Measurements from ENCODE around the gene PTAFR.
"Not testable (repeated sequence)": the region's sequence is repeated elsewhere in the genome, so short reads cannot be mapped to it uniquely, and the experiment has no call there.

Gene PTAFR

GRCh38 chr1:28143496-28144202, 32.8 kb downstream of the PTAFR start:
- DNase-seq, result no peak

GRCh38 chr1:28141685-28142084, 34.8 kb downstream of the PTAFR start:
- DNase-seq, result no peak

GRCh38 chr1:28139866-28140265, 36.6 kb downstream of the PTAFR start:
- DNase-seq, result not testable (repeated sequence)

- DNase-seq, result no peak
Measured at GRCh38 chr1:28139025-28139712, 37.3 kb downstream of the PTAFR start.

DNA sequence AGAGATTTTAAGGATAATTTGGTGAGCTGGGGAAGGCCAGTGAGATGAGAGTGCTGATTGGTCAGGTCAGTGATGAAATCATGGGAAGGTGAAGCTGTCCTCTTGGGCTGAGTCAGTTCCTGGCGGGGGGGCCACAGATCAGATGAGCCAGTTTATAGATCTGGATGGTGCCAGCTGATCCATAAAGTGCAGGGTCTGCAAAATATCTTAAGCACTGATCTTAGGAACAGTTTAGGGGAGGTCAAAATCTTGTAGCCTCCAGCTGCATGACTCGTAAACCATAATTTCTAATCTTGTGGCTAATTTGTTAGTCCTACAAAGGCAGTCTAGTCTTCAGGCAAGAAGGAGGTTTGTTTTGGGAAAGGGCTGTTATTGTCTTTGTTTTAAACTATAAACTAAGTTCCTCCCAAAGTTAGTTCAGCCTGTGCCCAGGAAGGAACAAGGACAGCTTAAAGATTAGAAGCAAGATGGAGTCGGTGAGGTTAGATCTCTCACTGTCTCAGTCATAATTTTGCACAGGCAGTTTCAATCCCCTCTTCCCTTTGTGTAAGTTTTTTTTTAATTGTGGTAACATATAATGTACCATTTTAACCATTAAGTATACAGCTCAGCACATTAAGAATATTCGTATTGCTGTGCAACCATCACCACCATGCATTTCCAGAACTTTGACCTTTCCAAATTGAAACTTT, 39.4 kb downstream of the PTAFR start:
- no peak for DNase-seq

- DNase-seq, result no peak
Measured at GRCh38 chr1:28136169-28136921, 40.1 kb downstream of the PTAFR start.

DNA sequence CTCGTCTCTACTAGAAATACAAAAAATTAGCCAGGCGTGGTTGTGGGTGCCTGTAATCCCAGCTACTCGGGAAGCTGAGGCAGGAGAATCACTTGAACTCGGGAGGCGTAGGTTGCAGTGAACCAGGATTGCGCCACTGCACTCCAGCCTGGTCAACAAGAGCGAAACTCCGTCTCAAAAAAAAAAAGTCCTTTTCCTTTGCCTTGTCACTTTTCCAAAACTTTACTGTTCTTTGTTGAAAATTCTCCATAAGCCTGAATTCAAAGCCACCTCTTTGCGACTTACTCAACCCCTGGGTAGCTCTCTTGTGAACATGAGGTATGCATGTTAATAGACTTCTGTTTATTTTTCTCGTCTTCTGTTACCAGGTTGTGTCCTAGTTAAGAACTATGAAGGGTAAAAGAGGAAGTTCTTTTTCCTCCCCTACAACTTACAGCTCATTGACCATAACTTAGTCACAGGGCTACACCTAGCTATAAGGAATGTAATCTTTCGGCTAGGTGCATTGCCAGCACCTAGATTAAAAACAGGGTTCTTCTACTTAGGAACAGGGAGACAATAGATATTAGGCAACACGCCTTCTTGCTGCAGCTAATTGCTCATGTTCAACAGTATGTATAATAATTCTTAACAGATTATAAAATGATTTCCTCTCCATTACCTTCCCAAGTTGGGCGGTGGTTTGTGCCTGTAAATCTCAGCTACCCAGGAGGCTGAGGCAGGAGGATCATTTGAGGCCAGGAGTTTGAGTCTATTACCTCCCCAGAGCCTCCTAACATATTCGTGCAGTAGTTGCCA, 40.9 kb downstream of the PTAFR start:
- DNase-seq, result no peak

DNA sequence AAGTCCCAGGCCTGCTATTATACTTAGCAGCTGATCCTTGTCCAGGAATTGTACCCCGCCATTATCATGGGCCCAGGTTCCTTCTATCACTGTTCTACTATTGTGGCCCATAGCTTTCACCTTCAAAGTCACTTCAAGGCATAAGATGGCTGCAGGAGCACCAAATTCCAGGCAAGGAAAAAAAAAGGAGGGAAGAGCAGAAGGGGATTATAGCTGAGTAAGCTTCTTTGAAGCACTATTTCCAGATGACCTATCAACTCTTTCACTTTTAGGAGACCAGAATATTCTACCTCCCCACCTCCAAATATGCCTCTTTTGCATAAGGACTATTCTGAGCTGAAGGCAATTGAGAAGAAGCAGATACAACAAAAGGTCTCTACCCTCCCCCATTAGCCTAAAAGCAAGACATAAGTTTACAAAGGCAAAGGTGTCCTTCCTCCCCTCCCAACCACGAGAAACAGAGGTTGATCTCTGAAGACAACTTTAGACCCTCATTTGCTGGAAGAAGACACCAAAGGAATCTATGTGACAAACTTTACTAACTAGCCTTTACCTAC, 41.8 kb downstream of the PTAFR start:
- no peak for DNase-seq

DNA sequence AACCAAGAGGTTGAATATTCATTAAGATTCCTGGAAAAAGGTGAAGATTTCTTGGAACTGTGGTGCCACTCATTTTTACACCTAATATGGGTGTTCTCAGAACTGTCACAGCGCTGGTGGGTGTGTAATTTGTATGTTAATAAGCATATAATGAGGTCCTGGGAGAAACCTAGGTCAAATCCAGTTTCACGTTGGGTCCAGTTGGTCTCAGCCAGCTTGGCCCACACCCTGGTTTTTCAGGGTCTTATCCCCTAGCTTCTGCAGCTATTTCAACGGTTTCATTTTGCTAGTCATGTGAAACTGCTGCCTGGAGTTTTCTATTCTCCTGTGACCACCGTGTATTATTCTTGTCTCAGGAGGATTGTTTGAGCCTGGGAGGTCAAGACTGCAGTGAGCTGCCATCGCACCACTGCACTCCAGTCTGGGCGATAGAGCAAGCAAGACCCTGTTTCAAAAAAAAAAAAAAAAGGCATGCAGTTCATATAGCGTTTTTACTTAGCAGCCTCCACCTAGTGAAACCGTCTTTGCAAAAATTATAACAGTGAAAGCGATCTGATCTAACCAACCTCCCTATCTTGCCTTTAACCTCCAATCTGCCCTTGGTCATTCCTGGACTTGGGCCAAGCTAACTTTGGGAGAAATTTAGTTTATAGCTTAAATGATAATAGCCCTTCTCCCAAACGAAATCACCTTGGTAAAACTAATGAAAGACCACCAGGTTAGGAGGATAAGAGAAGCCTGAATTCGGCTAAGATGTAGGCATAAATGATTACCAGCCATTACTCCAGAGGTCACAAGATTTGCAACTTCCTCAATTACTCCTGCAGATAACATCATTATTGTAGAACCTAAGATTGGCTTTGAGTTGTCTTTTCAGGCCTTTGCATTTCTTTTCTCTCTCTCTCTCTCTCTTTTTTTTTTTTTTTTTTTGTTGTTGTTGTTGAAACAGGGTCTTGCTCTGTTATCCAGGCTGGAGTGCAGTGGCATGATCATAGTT, 44.0 kb downstream of the PTAFR start:
- DNase-seq, result no peak

- no peak for DNase-seq
Measured at GRCh38 chr1:28130901-28131300, 45.6 kb downstream of the PTAFR start.

DNA sequence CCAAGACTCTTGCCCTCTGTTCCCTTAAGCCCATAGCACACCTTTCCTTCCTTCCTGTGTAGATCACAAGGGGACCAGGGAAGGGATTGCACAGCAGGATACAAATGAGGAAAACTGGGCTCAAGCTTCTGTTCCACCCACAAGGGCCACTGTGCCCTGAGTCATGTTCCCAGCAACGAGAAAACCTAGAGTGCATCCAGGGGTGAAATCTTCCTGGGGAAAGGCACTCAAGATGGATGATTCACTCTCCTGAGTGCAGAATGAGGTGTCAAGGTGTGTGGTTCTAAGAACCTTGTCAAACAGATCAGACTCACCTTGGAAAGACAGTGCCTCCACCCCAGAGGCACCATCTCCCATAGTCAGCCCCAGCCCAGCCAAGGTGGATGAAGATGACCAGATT, 47.3 kb downstream of the PTAFR start:
- no peak for DNase-seq

- DNase-seq, result no peak
Measured at GRCh38 chr1:28127617-28128257, 48.8 kb downstream of the PTAFR start.

DNA sequence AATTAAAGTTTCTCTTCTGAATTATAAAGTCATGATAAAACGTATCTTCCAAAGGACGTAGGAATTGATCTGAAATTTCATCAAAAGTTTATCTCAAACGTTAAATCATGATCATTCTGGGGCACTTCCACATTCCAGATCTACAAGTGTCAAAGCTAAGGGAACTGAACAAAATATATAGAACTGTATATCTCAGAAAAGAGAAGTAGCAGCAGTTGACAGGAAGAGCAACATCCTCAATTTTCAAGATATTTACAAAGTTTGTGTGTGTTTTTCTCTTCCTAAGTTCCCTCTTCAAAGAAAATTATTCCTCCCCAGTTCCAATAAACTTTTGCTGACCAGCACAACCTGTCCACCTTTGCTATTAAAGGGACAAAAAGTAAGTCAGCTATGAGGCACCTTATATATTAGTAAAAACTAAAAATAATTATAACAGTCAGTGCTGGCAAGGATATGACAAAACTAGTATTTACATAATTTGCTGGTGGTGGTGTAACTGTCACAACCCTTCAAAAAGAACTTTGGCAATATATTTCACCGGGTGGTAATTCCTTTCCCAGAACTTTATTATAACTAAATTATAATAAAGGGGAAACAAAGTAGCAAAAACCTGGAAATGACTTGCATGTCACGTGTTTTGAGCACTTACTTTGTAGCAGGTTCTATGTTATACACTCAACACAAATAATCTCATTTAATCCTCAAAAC, 49.6 kb downstream of the PTAFR start:
- no peak for DNase-seq

DNA sequence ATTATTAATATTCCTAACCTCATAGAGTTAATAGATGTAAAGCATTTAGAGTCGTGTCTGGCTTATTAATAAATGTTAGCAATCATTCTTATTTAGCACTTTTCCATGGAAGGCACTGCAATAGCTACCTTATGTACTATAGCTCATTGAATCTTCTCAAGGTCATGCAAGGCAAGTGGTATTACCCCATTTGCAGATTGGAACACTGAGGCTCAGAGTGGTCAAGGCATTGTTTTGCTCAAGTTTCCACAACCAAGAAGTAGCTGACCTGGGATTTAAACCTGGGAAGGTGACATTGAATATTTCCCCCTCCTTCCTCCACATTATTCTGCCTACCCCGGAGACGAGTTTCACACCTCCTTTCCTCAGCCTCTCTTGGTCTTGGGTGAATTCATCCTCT, 50.3 kb downstream of the PTAFR start:
- DNase-seq, result no peak

DNA sequence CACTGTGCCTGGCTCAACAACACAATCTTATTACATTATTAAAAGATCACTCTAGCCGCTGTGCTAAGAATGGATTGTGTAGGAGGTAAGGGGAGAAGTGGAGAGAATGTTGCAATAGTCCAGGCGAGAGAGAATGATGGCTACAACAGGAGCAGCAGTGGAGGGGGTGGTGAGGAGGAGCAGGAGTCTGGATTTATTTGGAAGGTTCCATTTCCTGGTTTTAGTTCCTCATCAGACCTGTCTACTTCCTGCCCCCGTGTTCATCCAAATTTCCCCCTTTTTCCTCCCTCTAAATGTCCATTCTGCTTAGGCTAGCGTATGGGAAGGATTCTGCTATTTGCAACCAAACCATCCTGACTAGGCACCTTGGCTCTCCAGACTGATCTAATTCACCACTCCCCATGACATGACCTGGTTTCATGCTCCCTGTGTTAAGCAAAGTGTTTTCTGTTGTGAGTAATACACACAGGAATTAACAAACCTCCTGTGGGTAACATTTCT, 53.0 kb downstream of the PTAFR start:
- DNase-seq, result no peak

GRCh38 chr1:28122183-28122582, 54.3 kb downstream of the PTAFR start:
- no peak for DNase-seq

GRCh38 chr1:28119556-28119955, 56.9 kb downstream of the PTAFR start:
- DNase-seq, result no peak

DNA sequence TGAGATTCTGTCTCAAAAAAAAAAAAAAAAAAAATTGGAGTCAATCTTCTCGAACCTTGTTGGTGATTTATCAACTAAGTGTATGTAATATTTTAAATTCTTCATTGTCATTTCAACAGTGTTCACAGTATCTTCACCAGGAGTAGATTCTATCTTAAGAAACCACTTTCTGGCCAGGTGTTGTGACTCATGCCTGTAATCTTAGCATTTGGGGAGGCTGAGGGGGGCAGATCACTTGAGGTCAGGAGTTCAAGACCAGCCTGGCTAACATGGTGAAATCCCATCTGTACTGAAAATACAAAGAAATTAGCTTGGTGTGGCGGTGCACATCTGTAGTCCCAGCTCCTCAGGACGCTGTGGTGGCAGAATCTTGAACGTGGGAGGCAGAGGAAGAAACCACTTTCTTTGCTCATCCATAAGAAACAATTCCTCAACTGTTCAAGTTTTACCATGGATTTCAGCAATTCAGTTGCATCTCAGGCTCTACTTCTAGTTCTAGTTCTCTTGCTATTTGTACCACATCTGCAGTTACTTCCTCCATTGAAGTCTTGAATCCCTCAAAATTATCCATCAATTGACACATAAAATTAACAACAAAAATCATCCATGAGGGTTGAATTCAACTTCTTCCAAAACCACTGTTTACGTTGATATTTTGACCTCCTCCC, 57.7 kb downstream of the PTAFR start:
- DNase-seq, result no peak

DNA sequence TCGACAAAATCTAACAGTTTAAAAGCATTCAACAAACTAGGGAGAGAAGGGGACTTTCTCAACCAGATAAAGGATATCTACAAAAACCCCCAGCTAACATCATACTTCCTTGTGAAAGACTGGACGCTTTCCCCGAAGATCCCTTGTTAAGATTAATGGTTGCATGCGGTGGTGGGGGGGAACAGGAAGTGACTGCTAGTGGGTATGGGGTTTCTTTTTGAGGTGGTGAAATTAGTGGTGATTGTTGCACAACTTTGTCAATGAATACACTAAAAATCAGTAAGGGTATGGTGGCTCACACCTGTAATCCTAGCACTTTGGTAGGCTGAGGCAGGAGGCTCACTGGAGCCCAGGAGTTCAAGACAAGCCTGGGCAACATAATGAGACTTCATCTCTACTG, 61.2 kb downstream of the PTAFR start:
- no peak for DNase-seq
